ENCODE data around the gene ERC1. TPM values are rescaled to one million over a fixed set of nuclear protein-coding genes. Genes with fewer than 3 reads are reported as not detected.
A peak's percentile ranks its signal among the peaks of the same experiment; 100 is the strongest.

ERC1 gene
- total and polyA plus RNA-seq, 9 of the 15 experiments (the other 6 are each of a cell fraction or from before 2014, with no cell fraction given), result 0.74 to 11.8 (median 4.8) TPM

DNA sequence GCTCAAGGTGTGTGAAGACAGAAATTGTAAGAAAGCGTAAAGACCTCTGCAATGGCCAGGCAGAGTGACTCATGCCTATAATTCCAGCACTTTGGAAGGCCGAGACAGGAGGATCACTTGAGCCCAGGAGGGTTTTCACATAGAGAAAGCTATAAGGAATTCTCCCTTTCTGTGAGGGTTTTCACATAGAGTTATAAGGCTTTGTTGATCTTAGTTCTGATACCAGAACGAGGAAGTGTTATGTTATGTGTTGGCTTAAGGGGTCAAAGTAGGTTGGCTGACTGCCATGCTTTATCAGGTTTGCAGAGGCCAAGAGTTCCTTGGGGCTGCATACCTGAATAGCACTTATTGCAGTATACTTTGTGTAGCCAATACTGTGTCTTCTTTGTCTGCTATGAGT, 139.1 kb downstream of the ERC1 start (continued):
- TF ChIP-seq MIER1 (IDR thresholded peaks at IDR 0.05; ENCODE audit: low read depth) (no peak), TAL1 (IDR thresholded peaks at IDR 0.05) (no peak), ATF3 (IDR thresholded peaks at IDR 0.05) (0 out of 2 replicates have a peak, but pooled peaks have one; percentile 15), ATF3 (CRISPR knock-in tag; conservative IDR thresholded peaks at IDR 0.05) (no peak), EP400 (IDR thresholded peaks at IDR 0.05) (no peak), ZNF280B (CRISPR knock-in tag; IDR thresholded peaks at IDR 0.05) (no peak), RBM14 (IDR thresholded peaks at IDR 0.05; ENCODE audit: borderline replicate concordance, insufficient read depth, low read depth, low read length) (no peak), SRSF9 (IDR thresholded peaks at IDR 0.05; ENCODE audit: borderline replicate concordance, low read depth, low read length) (no peak), ZBED1 (IDR thresholded peaks at IDR 0.05) (no peak), SIN3B (IDR thresholded peaks at IDR 0.05; ENCODE audit: low read depth) (no peak), FIP1L1 (IDR thresholded peaks at IDR 0.05; ENCODE audit: low read depth, low read length, poor library complexity, severe bottlenecking) (no peak), PTTG1 (tag; IDR thresholded peaks at IDR 0.05; ENCODE audit: low read depth) (no peak), RCOR1 (IDR thresholded peaks at IDR 0.05; ENCODE audit: borderline replicate concordance in 1 of 2, low read depth in 2 of 2, low read length in 2 of 2) (0 out of 4 replicates have a peak, but pooled peaks of 1 of the 2 experiments have one; percentile 7), NR2C2 (CRISPR knock-in tag; IDR thresholded peaks at IDR 0.05) (no peak), NR2C2 (tag; IDR thresholded peaks at IDR 0.05) (peak; percentile 60), JUND (IDR thresholded peaks at IDR 0.05; ENCODE audit: borderline replicate concordance, low read depth, low read length) (0 out of 2 replicates have a peak, but pooled peaks have one; percentile 21), JUND (tag; IDR thresholded peaks at IDR 0.05; ENCODE audit: borderline replicate concordance, low read depth, low read length) (peak; percentile 44; the same call in 2 of the 3 replicates), SMARCC2 (IDR thresholded peaks at IDR 0.05; ENCODE audit: low read depth) (no peak), ZSCAN32 (CRISPR knock-in tag; IDR thresholded peaks at IDR 0.05) (no peak), HOMEZ (CRISPR knock-in tag; IDR thresholded peaks at IDR 0.05) (no peak), AFF1 (IDR thresholded peaks at IDR 0.05; ENCODE audit: low read depth in 1 of 2, partially characterized antibody in 2 of 2) (no peak), ZNF140 (CRISPR knock-in tag; IDR thresholded peaks at IDR 0.05) (no peak)

Data from K562 (cell line).